ENCODE measurements around the gene ELOVL1. TPM values are rescaled to one million over a fixed set of nuclear protein-coding genes. Genes with fewer than 3 reads are reported as not detected.

ELOVL1 gene
- total RNA-seq, 1 experiment from 2014 or later, result 21.6 TPM

DNA sequence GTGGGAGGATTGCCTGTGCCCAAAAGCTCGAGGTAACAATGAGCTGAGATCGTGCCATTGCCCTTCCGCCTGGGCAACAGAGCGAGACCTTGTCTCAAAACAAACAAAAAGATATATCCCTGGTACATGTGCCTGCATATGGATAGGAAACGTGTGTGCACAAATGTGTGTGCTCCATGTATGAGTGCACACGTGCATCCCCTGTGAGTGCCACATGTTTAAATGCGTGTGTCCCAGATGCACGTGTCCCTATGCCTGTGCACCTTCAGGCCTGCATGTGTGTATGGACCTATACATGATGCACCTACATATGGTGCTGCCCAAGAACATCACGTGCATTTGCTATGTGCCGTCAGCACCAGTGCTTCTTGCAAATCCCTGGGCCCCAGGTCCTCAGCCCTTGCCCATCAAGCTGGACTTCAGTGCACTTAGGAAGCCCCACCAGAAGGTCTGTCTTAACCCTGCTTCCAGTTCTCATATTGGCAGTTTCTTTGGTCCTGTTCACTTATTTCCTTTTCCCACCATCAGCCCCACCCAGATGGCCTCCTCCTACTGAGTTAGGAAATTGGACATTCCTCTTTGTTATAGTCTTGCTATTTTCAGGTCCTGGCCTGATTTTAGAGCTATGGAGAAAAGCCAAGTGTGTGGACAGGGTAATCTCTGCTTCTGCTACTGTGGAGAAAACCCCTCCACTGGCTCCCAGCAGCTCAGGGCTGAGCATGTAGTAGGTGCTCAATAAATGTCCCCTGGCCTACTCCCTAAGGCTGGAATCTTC is 51.7 kb downstream of the ELOVL1 start:
- H4K5ac ChIP-seq (ENCODE audit: insufficient read length, low read depth, low read length), result no peak overlapping the region

More for the DNA sequence above, 51.7 kb downstream of the ELOVL1 start:
- H3K4ac ChIP-seq (ENCODE audit: low read depth, low read length), result no peak overlapping the region
- no peak for DNase-seq
- no peak overlapping the region for H2BK120ac ChIP-seq (ENCODE audit: low read depth, low read length, poor library complexity, severe bottlenecking)
- H2BK12ac ChIP-seq (ENCODE audit: insufficient read length, low read depth, low read length), result no peak overlapping the region
- H3K27ac Mint-ChIP-seq, result no peak overlapping the region
- no peak overlapping the region for H2BK5ac ChIP-seq (ENCODE audit: insufficient read length, low read length)
- H3K23me2 ChIP-seq (ENCODE audit: insufficient read length, low read depth, low read length, poor library complexity, severe bottlenecking), result no peaks in the 10 kb centered on the region
- H4K91ac ChIP-seq (ENCODE audit: insufficient read length, low read depth, low read length), result no peak overlapping the region
- H3K4me3 Mint-ChIP-seq, result no peak overlapping the region
- no peaks in the 10 kb centered on the region for H3K79me2 ChIP-seq (ENCODE audit: insufficient read depth, low read length)
- H3K27me3 ChIP-seq (ENCODE audit: insufficient read depth, low read length), result no peaks in the 10 kb centered on the region
- H3K4me1 ChIP-seq (ENCODE audit: insufficient read depth, low read length), result no peaks in the 10 kb centered on the region
- no peaks in the 10 kb centered on the region for H3K9me3 Mint-ChIP-seq
- H2BK20ac ChIP-seq (ENCODE audit: low read depth, low read length, poor library complexity, severe bottlenecking), result no peak overlapping the region
- H3K9ac ChIP-seq (ENCODE audit: extremely low read depth, insufficient read length, low read length), result no peak overlapping the region
- no peak overlapping the region for H3K56ac ChIP-seq (ENCODE audit: insufficient read length, low read depth, low read length)
- H4K20me1 ChIP-seq (ENCODE audit: control insufficient read depth, insufficient read depth, insufficient read length), result no peaks in the 10 kb centered on the region
- no peak overlapping the region for H3K27ac ChIP-seq (ENCODE audit: insufficient read length, low read depth, low read length)
- H2AFZ ChIP-seq (ENCODE audit: low read length), result no peak overlapping the region
- no peaks in the 10 kb centered on the region; the same call in none of the 2 replicates for H3K27me3 Mint-ChIP-seq (ENCODE audit: low read depth)
- H2BK15ac ChIP-seq (ENCODE audit: low read depth, low read length), result no peak overlapping the region
- no peak overlapping the region for H3K4me2 ChIP-seq (ENCODE audit: insufficient read depth, insufficient read length, low read length)
- no CpG with 5 or more reads among the region's 10 CpGs for WGBS (ENCODE audit: extremely low coverage, insufficient read length, low lambda C conversion rate)
- H2AK5ac ChIP-seq (ENCODE audit: insufficient read length, low read length), result no peak overlapping the region
- no peak overlapping the region for H4K8ac ChIP-seq (replicated peaks; ENCODE audit: insufficient read length, low read depth, low read length)
- no peaks in the 10 kb centered on the region for H3K36me3 Mint-ChIP-seq (ENCODE audit: insufficient read depth in 1 of 3, low read depth in 3 of 3)
- H3K23ac ChIP-seq (ENCODE audit: insufficient read length, low read depth, low read length), result no peak overlapping the region
- H3K9me3 ChIP-seq (ENCODE audit: control insufficient read depth, low read depth, low read length), result no peaks in the 10 kb centered on the region
- H3K79me1 ChIP-seq (ENCODE audit: insufficient read depth, low read depth, low read length, poor library complexity, severe bottlenecking), result no peaks in the 10 kb centered on the region
- TF ChIP-seq, protein P1, sequence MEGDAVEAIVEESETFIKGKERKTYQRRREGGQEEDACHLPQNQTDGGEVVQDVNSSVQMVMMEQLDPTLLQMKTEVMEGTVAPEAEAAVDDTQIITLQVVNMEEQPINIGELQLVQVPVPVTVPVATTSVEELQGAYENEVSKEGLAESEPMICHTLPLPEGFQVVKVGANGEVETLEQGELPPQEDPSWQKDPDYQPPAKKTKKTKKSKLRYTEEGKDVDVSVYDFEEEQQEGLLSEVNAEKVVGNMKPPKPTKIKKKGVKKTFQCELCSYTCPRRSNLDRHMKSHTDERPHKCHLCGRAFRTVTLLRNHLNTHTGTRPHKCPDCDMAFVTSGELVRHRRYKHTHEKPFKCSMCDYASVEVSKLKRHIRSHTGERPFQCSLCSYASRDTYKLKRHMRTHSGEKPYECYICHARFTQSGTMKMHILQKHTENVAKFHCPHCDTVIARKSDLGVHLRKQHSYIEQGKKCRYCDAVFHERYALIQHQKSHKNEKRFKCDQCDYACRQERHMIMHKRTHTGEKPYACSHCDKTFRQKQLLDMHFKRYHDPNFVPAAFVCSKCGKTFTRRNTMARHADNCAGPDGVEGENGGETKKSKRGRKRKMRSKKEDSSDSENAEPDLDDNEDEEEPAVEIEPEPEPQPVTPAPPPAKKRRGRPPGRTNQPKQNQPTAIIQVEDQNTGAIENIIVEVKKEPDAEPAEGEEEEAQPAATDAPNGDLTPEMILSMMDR (conservative IDR thresholded peaks at IDR 0.05), result no peak
- H3K18ac ChIP-seq (ENCODE audit: insufficient read length, low read depth, low read length), result no peak overlapping the region
- no peak overlapping the region for H3T11ph ChIP-seq (ENCODE audit: low read length)
- no peak overlapping the region for H3K14ac ChIP-seq (ENCODE audit: insufficient read depth, low read length)
- peaks cover 7 to 11% of the 10 kb centered on the region in 2 experiments for H3K4me1 Mint-ChIP-seq
